Measurements from ENCODE around the gene CCNE1.
"Not testable (repeated sequence)": the region's sequence is repeated elsewhere in the genome, so short reads cannot be mapped to it uniquely, and the experiment has no call there.

The CCNE1 gene

DNA sequence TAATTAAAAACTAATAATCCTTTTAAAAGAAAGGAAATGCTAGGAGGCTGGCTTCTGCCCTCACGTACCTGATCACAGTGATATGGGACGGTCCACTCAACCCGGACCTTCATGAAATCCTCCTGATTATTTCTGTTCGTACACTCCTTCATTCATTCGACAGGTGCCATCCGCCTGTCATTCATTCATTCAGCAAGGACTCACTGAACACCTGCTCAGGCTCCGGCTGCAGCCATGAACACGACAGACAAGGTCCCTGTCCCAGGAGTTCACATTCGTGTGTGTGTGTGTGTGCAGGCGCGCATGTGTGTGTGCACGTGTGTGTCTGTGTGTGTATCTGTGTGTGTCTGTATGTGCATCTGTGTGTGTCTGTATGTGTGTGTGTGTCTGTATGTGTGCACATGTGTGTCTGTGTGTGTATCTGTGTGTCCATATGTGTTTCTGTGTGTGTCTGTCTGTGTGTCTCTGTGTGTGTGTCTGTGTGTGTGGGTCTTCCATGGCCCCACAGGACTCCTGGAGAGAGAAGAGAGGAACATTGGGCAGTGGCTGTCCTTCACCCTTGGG, 28.1 kb upstream of the CCNE1 start:
- Histone ChIP-seq H3K27ac (no peak overlapping the region), H3K4me3 (no peak overlapping the region), H3K9ac (ENCODE audit: insufficient read length) (no peak overlapping the region), H3K36me3 (ENCODE audit: insufficient read depth, low read length) (no peaks in the 10 kb centered on the region), H3K9me3 (ENCODE audit: low read depth, low read length) (no peaks in the 10 kb centered on the region)
- DNase-seq (ENCODE audit: low read depth, low spot score): no peak
- no peak for TF ChIP-seq POLR2AphosphoS5 (IDR thresholded peaks at IDR 0.05; ENCODE audit: borderline replicate concordance, low read depth, low read length)

DNA sequence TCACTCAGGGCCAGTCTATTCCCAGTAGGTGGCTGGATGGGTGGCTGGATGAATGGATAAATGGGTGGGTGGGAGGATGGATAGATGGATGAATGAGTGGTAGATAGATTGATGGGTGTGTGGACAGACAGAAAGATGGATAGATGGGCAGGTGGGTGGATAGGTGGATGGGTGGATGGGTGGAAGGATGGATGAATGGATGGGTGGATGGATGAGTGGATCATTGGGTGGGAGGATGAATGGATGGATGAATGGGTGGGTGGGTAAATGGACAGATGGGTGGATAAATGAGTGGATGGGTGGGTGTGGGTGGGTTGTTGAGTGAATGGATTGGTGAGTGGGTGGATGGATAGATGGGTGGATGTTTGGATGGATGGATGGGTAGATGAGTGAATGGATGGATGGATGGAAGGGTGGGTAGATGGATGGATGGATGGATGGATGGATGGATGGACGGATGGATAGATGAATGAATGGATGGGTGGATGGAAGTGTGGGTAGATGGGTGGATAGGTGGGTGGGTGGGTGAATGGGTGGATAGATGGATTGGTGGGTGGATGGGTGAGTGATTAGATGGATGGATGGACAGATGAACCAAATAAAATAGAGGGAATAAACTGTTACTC, 27.1 kb upstream of the CCNE1 start:
- H3K9me3 ChIP-seq (ENCODE audit: low read depth, low read length): no peaks in the 10 kb centered on the region
- no peak for TF ChIP-seq POLR2AphosphoS5 (IDR thresholded peaks at IDR 0.05; ENCODE audit: borderline replicate concordance, low read depth, low read length)
- H3K9ac ChIP-seq (ENCODE audit: insufficient read length): no peak overlapping the region
- no peak for DNase-seq (ENCODE audit: low read depth, low spot score)
- H3K36me3 ChIP-seq (ENCODE audit: insufficient read depth, low read length): no peaks in the 10 kb centered on the region
- no peak overlapping the region for H3K27ac ChIP-seq
- no peak overlapping the region for H3K4me3 ChIP-seq

DNA sequence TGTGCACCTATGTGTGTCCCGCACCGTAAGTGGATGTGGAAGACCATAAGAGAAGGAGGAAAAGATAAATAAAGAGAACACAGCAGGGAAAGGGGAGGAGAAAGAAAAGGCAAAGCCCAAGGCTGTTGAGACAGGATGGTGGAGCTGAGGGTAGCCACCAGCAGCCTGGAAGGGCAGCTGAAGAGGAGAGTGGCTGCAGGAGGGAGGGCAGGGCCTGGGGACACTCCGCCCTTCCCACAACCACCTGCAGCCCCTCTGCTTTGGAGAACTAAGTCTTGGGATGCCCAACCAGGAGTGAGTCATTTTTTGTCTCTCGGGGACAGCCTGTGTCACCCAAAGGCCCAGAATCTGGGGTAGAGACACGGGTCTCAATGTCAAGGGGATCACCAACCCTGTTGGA, 26.4 kb upstream of the CCNE1 start:
- no peak for TF ChIP-seq EZH2 (IDR thresholded peaks at IDR 0.05)
- no peak for TF ChIP-seq POLR2AphosphoS5 (IDR thresholded peaks at IDR 0.05; ENCODE audit: borderline replicate concordance, low read depth, low read length)
- no peak for TF ChIP-seq FOXP2 (optimal IDR thresholded peaks at IDR 0.05; ENCODE audit: control extremely low read depth, extremely low read length, insufficient read depth)
- Histone ChIP-seq H3K27ac (no peak overlapping the region), H3K9ac (ENCODE audit: insufficient read length) (no peak overlapping the region), H3K36me3 (ENCODE audit: insufficient read depth, low read length) (no peaks in the 10 kb centered on the region), H3K4me3 (no peak overlapping the region), H3K9me3 (ENCODE audit: low read depth, low read length) (no peaks in the 10 kb centered on the region)
- DNase-seq (ENCODE audit: low read depth, low spot score): no peak

DNA sequence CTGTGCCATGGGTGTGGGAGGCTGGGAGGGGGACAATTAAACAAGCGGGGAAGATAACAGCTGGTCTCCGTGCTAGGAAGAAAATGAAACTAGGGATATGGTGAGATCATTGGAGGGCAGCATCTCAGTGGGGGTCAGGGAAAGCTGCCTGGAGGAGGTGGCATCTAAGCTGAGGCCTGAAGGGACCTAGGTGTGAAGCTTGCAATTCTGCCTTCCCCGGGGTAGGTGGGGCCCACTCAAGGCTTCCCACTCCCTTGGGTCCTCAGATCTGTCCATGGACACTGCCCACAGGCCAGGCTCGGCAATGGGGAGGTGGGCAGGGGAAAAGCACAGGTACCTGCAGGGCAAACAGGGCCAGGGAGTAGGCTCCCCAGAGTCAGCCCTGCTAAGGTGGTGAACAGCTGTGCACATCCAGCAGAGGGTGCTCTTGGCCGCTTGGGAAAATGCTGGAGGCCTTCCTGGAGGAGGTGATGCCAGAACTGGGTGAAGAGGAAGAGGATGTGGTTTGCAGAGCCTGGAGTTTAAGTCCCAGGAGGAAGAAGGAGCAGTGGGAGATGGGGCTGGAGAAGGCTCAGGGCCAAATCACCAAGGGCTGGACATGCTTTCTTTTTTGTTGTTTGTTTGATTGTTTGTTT, 25.7 kb upstream of the CCNE1 start:
- Histone ChIP-seq H3K27ac (no peak overlapping the region), H3K9ac (ENCODE audit: insufficient read length) (no peak overlapping the region), H3K4me3 (no peak overlapping the region), H3K36me3 (ENCODE audit: insufficient read depth, low read length) (no peaks in the 10 kb centered on the region), H3K9me3 (ENCODE audit: low read depth, low read length) (no peaks in the 10 kb centered on the region)
- TF ChIP-seq FOXP2 (optimal IDR thresholded peaks at IDR 0.05; ENCODE audit: control extremely low read depth, extremely low read length, insufficient read depth) (no peak), EZH2 (IDR thresholded peaks at IDR 0.05) (no peak), POLR2AphosphoS5 (IDR thresholded peaks at IDR 0.05; ENCODE audit: borderline replicate concordance, low read depth, low read length) (no peak)
- no peak for DNase-seq (ENCODE audit: low read depth, low spot score)

DNA sequence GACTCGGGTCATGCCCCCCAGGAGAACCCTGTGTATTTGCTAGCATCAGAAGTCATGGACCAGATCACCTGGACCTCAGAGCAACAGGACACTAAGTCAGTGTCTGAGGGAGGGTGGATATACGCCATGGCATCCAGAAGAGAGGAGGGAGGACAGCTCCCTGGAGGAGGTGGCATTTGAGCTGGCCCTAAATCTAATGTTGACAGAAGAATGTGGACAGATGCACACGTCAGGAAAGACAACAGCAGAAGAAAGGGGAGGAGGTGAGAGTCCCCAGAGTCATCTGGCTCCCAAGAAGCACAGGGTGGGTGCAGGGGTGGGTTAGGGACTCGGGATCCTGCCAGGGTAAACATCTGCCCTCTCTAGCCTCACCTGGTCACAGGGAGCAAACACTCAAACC, 24.5 kb upstream of the CCNE1 start:
- H3K4me3 ChIP-seq: no peak overlapping the region
- TF ChIP-seq FOXP2 (optimal IDR thresholded peaks at IDR 0.05; ENCODE audit: control extremely low read depth, extremely low read length, insufficient read depth) (no peak), EZH2 (IDR thresholded peaks at IDR 0.05) (no peak), POLR2AphosphoS5 (IDR thresholded peaks at IDR 0.05; ENCODE audit: borderline replicate concordance, low read depth, low read length) (no peak)
- H3K9ac ChIP-seq (ENCODE audit: insufficient read length): no peak overlapping the region
- H3K27ac ChIP-seq: no peak overlapping the region
- no peaks in the 10 kb centered on the region for H3K36me3 ChIP-seq (ENCODE audit: insufficient read depth, low read length)
- DNase-seq (ENCODE audit: low read depth, low spot score): no peak
- no peaks in the 10 kb centered on the region for H3K9me3 ChIP-seq (ENCODE audit: low read depth, low read length)

DNA sequence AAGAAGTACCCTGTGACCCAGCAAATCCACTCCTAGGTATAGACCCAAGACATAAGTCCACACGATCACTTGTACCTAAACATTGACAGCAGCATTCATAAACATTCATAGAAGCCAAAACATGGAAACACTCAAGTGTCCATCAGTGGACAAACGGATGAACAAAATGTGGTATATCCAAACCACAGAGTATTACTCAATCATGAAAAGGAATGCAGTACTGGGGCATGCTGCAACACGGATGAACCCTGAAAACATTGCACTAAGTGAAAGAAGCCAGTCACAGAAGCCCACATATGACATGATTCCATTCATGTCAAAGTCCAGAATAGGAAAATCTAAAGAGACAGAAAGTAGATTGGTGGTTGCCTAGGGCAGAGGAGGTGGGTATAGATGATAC, 22.8 kb upstream of the CCNE1 start:
- TF ChIP-seq POLR2AphosphoS5 (IDR thresholded peaks at IDR 0.05; ENCODE audit: borderline replicate concordance, low read depth, low read length) (no peak), FOXP2 (optimal IDR thresholded peaks at IDR 0.05; ENCODE audit: control extremely low read depth, extremely low read length, insufficient read depth) (no peak), EZH2 (IDR thresholded peaks at IDR 0.05) (no peak)
- H3K9ac ChIP-seq (ENCODE audit: insufficient read length): no peak overlapping the region
- H3K36me3 ChIP-seq (ENCODE audit: insufficient read depth, low read length): no peaks in the 10 kb centered on the region
- H3K9me3 ChIP-seq (ENCODE audit: low read depth, low read length): no peaks in the 10 kb centered on the region
- H3K4me3 ChIP-seq: no peak overlapping the region
- DNase-seq (ENCODE audit: low read depth, low spot score): no peak
- no peak overlapping the region for H3K27ac ChIP-seq

DNA sequence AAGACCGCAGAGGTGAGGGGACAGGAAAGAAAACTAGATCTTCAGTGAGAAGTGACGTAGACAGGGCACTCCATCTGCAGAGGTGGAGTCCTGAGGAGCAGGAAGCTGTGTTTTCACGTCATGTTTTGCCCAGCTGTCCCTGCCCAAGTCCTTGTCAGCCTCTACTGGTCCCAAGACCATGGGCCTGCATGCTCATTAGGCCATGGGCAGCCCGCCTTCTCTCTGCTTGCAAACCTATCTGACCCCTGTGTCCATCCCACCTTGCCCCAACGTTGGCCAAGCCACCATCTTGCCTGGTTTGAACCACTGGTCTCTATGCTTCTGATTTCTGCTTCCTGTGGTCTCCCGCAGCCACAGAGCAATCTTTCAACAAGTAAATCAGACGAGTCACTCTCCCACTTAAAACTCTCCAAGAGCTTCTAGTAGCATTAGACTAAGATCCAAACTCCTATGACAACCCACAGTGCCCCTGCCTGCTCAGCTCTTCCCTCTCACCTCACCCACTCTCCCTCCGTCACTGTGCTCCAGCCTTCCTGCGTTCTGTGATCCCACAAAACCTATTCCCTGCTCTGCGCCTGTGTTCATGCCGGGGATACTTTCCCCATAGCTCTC, 18.6 kb upstream of the CCNE1 start:
- Histone ChIP-seq H3K4me3 (no peak overlapping the region), H3K9me3 (ENCODE audit: low read depth, low read length) (no peaks in the 10 kb centered on the region), H3K36me3 (ENCODE audit: insufficient read depth, low read length) (no peaks in the 10 kb centered on the region), H3K27ac (no peak overlapping the region), H3K9ac (ENCODE audit: insufficient read length) (no peak overlapping the region)
- TF ChIP-seq POLR2AphosphoS5 (IDR thresholded peaks at IDR 0.05; ENCODE audit: borderline replicate concordance, low read depth, low read length) (no peak), EZH2 (IDR thresholded peaks at IDR 0.05) (no peak), FOXP2 (optimal IDR thresholded peaks at IDR 0.05; ENCODE audit: control extremely low read depth, extremely low read length, insufficient read depth) (no peak)
- no peak for DNase-seq (ENCODE audit: low read depth, low spot score)

DNA sequence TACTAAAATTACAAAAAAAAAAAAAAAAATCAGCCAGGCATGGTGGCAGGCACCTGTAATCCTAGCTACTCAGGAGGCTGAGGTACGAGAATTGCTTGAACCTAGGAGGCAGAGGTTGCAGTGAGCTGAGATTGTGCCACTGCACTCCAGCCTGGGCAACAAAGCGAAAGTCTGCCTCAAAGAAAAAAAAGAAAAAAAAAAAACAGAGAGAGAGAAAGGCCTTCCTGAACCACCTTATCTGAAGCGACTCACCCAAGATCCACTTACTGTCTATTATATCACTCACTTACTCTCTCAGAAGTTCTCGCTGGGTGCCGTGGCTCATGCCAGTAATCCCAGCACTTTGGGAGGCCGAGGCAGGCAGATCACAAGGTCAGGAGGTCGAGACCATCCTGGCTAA, 17.3 kb upstream of the CCNE1 start:
- not testable (repeated sequence) for H3K36me3 ChIP-seq (ENCODE audit: insufficient read depth, low read length); H3K9ac ChIP-seq (ENCODE audit: insufficient read length); H3K4me3 ChIP-seq; H3K9me3 ChIP-seq (ENCODE audit: low read depth, low read length); H3K27ac ChIP-seq; DNase-seq (ENCODE audit: low read depth, low spot score)

Data from SK-N-MC (cell line).